ENCODE data around the gene SFTPB.
A peak's percentile ranks its signal among the peaks of the same experiment; 100 is the strongest.
"Not testable (repeated sequence)": the region's sequence is repeated elsewhere in the genome, so short reads cannot be mapped to it uniquely, and the experiment has no call there.

The SFTPB gene

GRCh38 chr2:85668009-85668856 lies at the start of gene SFTPB:
TSS of gene SFTPB (minus strand) at chr2:85668199. CDS start at chr2:85668183, 16 bp downstream.
- peak; percentile 92 for DNase-seq

- no peak for DNase-seq
Measured at GRCh38 chr2:85717308-85718008, 49.5 kb upstream of the SFTPB start.

- no peak for DNase-seq
Measured at GRCh38 chr2:85716346-85716914, 48.4 kb upstream of the SFTPB start.

- DNase-seq: no peak
Measured at GRCh38 chr2:85714841-85715240, 46.8 kb upstream of the SFTPB start.

- DNase-seq: not testable (repeated sequence)
Measured at GRCh38 chr2:85714421-85714820, 46.4 kb upstream of the SFTPB start.

- peak; percentile 84 for DNase-seq
Measured at GRCh38 chr2:85713836-85714235, 45.8 kb upstream of the SFTPB start.

- peak; percentile 29 for DNase-seq
Measured at GRCh38 chr2:85712849-85713612, 45.0 kb upstream of the SFTPB start.

- DNase-seq: no peak
Measured at GRCh38 chr2:85712336-85712735, 44.3 kb upstream of the SFTPB start.

GRCh38 chr2:85711578-85712060 lies 43.6 kb upstream of the SFTPB start:
- DNase-seq: no peak

- peak; percentile 75 for DNase-seq
Measured at GRCh38 chr2:85710687-85711577, 42.9 kb upstream of the SFTPB start.

- DNase-seq: no peak
Measured at GRCh38 chr2:85709401-85709811, 41.4 kb upstream of the SFTPB start.

GRCh38 chr2:85708641-85709040 lies 40.6 kb upstream of the SFTPB start:
- DNase-seq: no peak

- peak; percentile 76 for DNase-seq
Measured at GRCh38 chr2:85707304-85707703, 39.3 kb upstream of the SFTPB start.

- DNase-seq: no peak
Measured at GRCh38 chr2:85706599-85707296, 38.7 kb upstream of the SFTPB start.

- no peak for DNase-seq
Measured at GRCh38 chr2:85706063-85706462, 38.1 kb upstream of the SFTPB start.

- DNase-seq: peak; percentile 18
Measured at GRCh38 chr2:85705680-85706039, 37.7 kb upstream of the SFTPB start.

GRCh38 chr2:85704800-85705679 lies 37.0 kb upstream of the SFTPB start:
- no peak for DNase-seq

- no peak for DNase-seq
Measured at GRCh38 chr2:85704038-85704437, 36.0 kb upstream of the SFTPB start.

GRCh38 chr2:85703329-85703728 lies 35.3 kb upstream of the SFTPB start:
- no peak for DNase-seq

GRCh38 chr2:85702800-85703199 lies 34.8 kb upstream of the SFTPB start:
- no peak for DNase-seq
